H9 (cell line): ENCODE results near the gene ETNPPL. TPM values are rescaled to one million over a fixed set of nuclear protein-coding genes. Genes with fewer than 3 reads are reported as not detected.

Experiments
- DNase-seq: peaks from one replicate; pipeline ENCODE4 v3.0.0-alpha.2; 2017
- H2AFZ ChIP-seq: one replicate; pipeline ENCODE4 v1.6.1; 2013; ENCODE audit warnings: mild to moderate bottlenecking, low read length, control low read depth, moderate library complexity
- H2AK5ac ChIP-seq: 2 replicates; pipeline ENCODE4 v1.6.1; 2013; ENCODE audit warnings: low read length, control low read depth, mixed read lengths; ENCODE audit not compliant: insufficient read length
- H2BK120ac ChIP-seq: one replicate; pipeline ENCODE4 v1.6.1; 2013; ENCODE audit warnings: low read depth, mild to moderate bottlenecking, low read length, control low read depth, inconsistent platforms; ENCODE audit not compliant: poor library complexity, severe bottlenecking
- H2BK12ac ChIP-seq: 2 replicates; pipeline ENCODE4 v1.6.1; 2013; ENCODE audit warnings: low read length, control low read depth, mixed read lengths, low read depth; ENCODE audit not compliant: insufficient read length
- H2BK15ac ChIP-seq: 2 replicates; pipeline ENCODE4 v1.6.1; 2013; ENCODE audit warnings: low read depth, low read length, control low read depth
- H2BK20ac ChIP-seq: one replicate; pipeline ENCODE4 v1.6.1; 2013; ENCODE audit warnings: low read depth, mild to moderate bottlenecking, low read length, control low read depth, inconsistent platforms; ENCODE audit not compliant: poor library complexity, severe bottlenecking
- H2BK5ac ChIP-seq: 2 replicates; pipeline ENCODE4 v1.6.1; 2013; ENCODE audit warnings: low read length, control low read depth, mixed read lengths; ENCODE audit not compliant: insufficient read length
- H3K14ac ChIP-seq: 2 replicates; pipeline ENCODE4 v1.6.1; 2013; ENCODE audit warnings: low read length, control low read depth; ENCODE audit not compliant: insufficient read depth
- H3K18ac ChIP-seq: 2 replicates; pipeline ENCODE4 v1.6.1; 2013; ENCODE audit warnings: low read depth, mild to moderate bottlenecking, mixed read lengths, low read length, control low read depth; ENCODE audit not compliant: insufficient read length
- H3K23ac ChIP-seq: 2 replicates; pipeline ENCODE4 v1.6.1; 2013; ENCODE audit warnings: low read length, control low read depth, mixed read lengths, low read depth; ENCODE audit not compliant: insufficient read length
- H3K23me2 ChIP-seq: 2 replicates; pipeline ENCODE4 v1.6.1; 2013; ENCODE audit warnings: low read depth, mild to moderate bottlenecking, mixed read lengths, low read length, control low read depth; ENCODE audit not compliant: insufficient read length, poor library complexity, severe bottlenecking
- H3K27ac ChIP-seq: 2 replicates; pipeline ENCODE4 v1.5.1; 2013; ENCODE audit warnings: low read length, control low read depth, mixed read lengths, low read depth; ENCODE audit not compliant: insufficient read length
- H3K27me3 ChIP-seq: 2 replicates; pipeline ENCODE4 v1.6.1; 2013; ENCODE audit warnings: low read length, control low read depth, inconsistent platforms; ENCODE audit not compliant: insufficient read depth
- H3K4ac ChIP-seq: 2 replicates; pipeline ENCODE4 v1.6.1; 2013; ENCODE audit warnings: low read depth, mild to moderate bottlenecking, control low read depth, inconsistent platforms, low read length, moderate library complexity
- H3K4me1 ChIP-seq: 2 replicates; pipeline ENCODE4 v1.6.1; 2013; ENCODE audit warnings: low read length, control low read depth, inconsistent platforms; ENCODE audit not compliant: insufficient read depth
- H3K4me2 ChIP-seq: 2 replicates; pipeline ENCODE4 v1.6.1; 2013; ENCODE audit warnings: low read length, control low read depth, mixed read lengths; ENCODE audit not compliant: insufficient read length, insufficient read depth
- H3K56ac ChIP-seq: 2 replicates; pipeline ENCODE4 v1.6.1; 2013; ENCODE audit warnings: low read depth, mild to moderate bottlenecking, mixed read lengths, low read length, control low read depth; ENCODE audit not compliant: insufficient read length
- H3K79me1 ChIP-seq: 2 replicates; pipeline ENCODE4 v1.6.1; 2013; ENCODE audit warnings: low read depth, mild to moderate bottlenecking, moderate library complexity, low read length, control low read depth, inconsistent platforms; ENCODE audit not compliant: insufficient read depth, poor library complexity, severe bottlenecking
- H3K79me2 ChIP-seq: 2 replicates; pipeline ENCODE4 v1.6.1; 2013; ENCODE audit warnings: low read length, control low read depth, inconsistent platforms; ENCODE audit not compliant: insufficient read depth
- H3K9ac ChIP-seq: 2 replicates; pipeline ENCODE4 v1.6.1; 2013; ENCODE audit warnings: low read length, control low read depth, mixed read lengths; ENCODE audit not compliant: insufficient read length; ENCODE audit errors: extremely low read depth
- H3K9me3 ChIP-seq: one replicate; pipeline ENCODE4 v1.6.1; 2013; ENCODE audit warnings: low read depth, low read length, inconsistent platforms; ENCODE audit not compliant: control insufficient read depth
- H3T11ph ChIP-seq: one replicate; pipeline ENCODE4 v1.6.1; 2013; ENCODE audit warnings: mild to moderate bottlenecking, low read length, control low read depth, inconsistent platforms
- H4K20me1 ChIP-seq: one replicate; pipeline ENCODE4 v1.6.1; 2013; ENCODE audit not compliant: control insufficient read depth, insufficient read length, insufficient read depth
- H4K5ac ChIP-seq: 2 replicates; pipeline ENCODE4 v1.6.1; 2013; ENCODE audit warnings: low read depth, mild to moderate bottlenecking, mixed read lengths, low read length, control low read depth; ENCODE audit not compliant: insufficient read length
- H4K8ac ChIP-seq: replicated peaks from 2 replicates; pipeline ENCODE4 v1.6.1; 2013; ENCODE audit warnings: low read length, control low read depth, mixed read lengths, low read depth; ENCODE audit not compliant: insufficient read length
- H4K91ac ChIP-seq: 2 replicates; pipeline ENCODE4 v1.6.1; 2013; ENCODE audit warnings: low read depth, mild to moderate bottlenecking, moderate library complexity, mixed read lengths, low read length, control low read depth; ENCODE audit not compliant: insufficient read length
- H3K27ac Mint-ChIP-seq, 3 experiments: 2 replicates in 2 of 3; 3 replicates in 1 of 3; pipeline ENCODE4 v1.8.0; 2020 to 2021; ENCODE audit warnings: mixed read lengths in 3 of 3, mild to moderate bottlenecking in 1 of 3, moderate library complexity in 1 of 3
- H3K27me3 Mint-ChIP-seq: 2 replicates; pipeline ENCODE4 v1.8.0; 2021; ENCODE audit warnings: low read depth, mild to moderate bottlenecking, moderate library complexity, mixed read lengths
- H3K36me3 Mint-ChIP-seq, 3 experiments: 2 replicates in 2 of 3; 3 replicates in 1 of 3; pipeline ENCODE4 v1.8.0; 2020 to 2021; ENCODE audit warnings: low read depth in 3 of 3, mixed read lengths in 3 of 3; ENCODE audit not compliant: insufficient read depth in 1 of 3
- H3K4me1 Mint-ChIP-seq, 2 experiments: 2 replicates each; pipeline ENCODE4 v1.8.0; 2020; ENCODE audit warnings: mixed read lengths in 2 of 2
- H3K4me3 Mint-ChIP-seq, 2 experiments: 2 replicates in 1 of 2; 3 replicates in 1 of 2; pipeline ENCODE4 v1.8.0; 2020 to 2021; ENCODE audit warnings: mild to moderate bottlenecking in 2 of 2, mixed read lengths in 2 of 2, moderate library complexity in 1 of 2
- H3K9me3 Mint-ChIP-seq, 2 experiments: 2 replicates in 1 of 2; 3 replicates in 1 of 2; pipeline ENCODE4 v1.8.0; 2020; ENCODE audit warnings: mild to moderate bottlenecking in 2 of 2, mixed read lengths in 2 of 2, moderate library complexity in 1 of 2
- CTCF ChIP-seq: fragments of 200-600 bp; sonication (generic); conservative IDR thresholded peaks from 3 replicates; pipeline ENCODE4 v1.8.0; 2021; ENCODE audit warnings: antibody characterized with exemption, mild to moderate bottlenecking
- total RNA-seq: library from RNA; stranded (reverse); gene quantifications from 2 replicates; pipeline ENCODE4 v1.2.1, GENCODE V29; 2021

ETNPPL gene
- total RNA-seq, 1 experiment from 2014 or later, result 1.3 TPM

- H3K4ac ChIP-seq, result no peak overlapping the region
- no peak overlapping the region for H2BK15ac ChIP-seq
- Mint-ChIP-seq H3K27me3 (no peaks in the 10 kb centered on the region; the same call in 1 of the 2 replicates), H3K4me3 (no peak overlapping the region), H3K36me3 (no peaks in the 10 kb centered on the region; a peak in 1 of 7 replicates), H3K4me1 (no peaks in the 10 kb centered on the region), H3K9me3 (no peaks in the 10 kb centered on the region), H3K27ac (no peak overlapping the region)
- H4K20me1 ChIP-seq, result no peaks in the 10 kb centered on the region
- H4K5ac ChIP-seq, result no peak overlapping the region
- no peak overlapping the region for H2BK12ac ChIP-seq
- H3K4me2 ChIP-seq, result no peak overlapping the region
- H3K56ac ChIP-seq, result no peak overlapping the region
- no peak overlapping the region for H3K23ac ChIP-seq
- H3K79me1 ChIP-seq, result no peaks in the 10 kb centered on the region
- H2BK20ac ChIP-seq, result no peak overlapping the region
- no peak overlapping the region for H2AFZ ChIP-seq
- H3K23me2 ChIP-seq, result no peaks in the 10 kb centered on the region
- H2BK5ac ChIP-seq, result no peak overlapping the region
- no peak overlapping the region for H2AK5ac ChIP-seq
- H3K9ac ChIP-seq, result no peak overlapping the region
- TF ChIP-seq CTCF, result no peak
- no peak overlapping the region for H3K14ac ChIP-seq
- no peak overlapping the region for H3T11ph ChIP-seq
- no peak for DNase-seq
- H3K9me3 ChIP-seq, result no peaks in the 10 kb centered on the region
- no peak overlapping the region for H3K27ac ChIP-seq
- no peak overlapping the region for H4K91ac ChIP-seq
- no peaks in the 10 kb centered on the region for H3K79me2 ChIP-seq
- H2BK120ac ChIP-seq, result no peak overlapping the region
- H4K8ac ChIP-seq, result no peak overlapping the region
- H3K4me1 ChIP-seq, result no peaks in the 10 kb centered on the region
- H3K18ac ChIP-seq, result no peak overlapping the region
- H3K27me3 ChIP-seq, result no peaks in the 10 kb centered on the region
Measured at GRCh38 chr4:108779958-108780357, 17.1 kb upstream of the ETNPPL start.
